Stimulated activated CD8-positive, alpha-beta memory T cell treated with anti-CD3 and anti-CD28 coated beads, Interleukin-7, amount 100 ng/mL, for 48 hours (primary cell): Measurements from ENCODE around the gene UNC13D.
"Not testable (repeated sequence)": the region's sequence is repeated elsewhere in the genome, so short reads cannot be mapped to it uniquely, and the experiment has no call there.

Experiments used
- DNase-seq, 2 donors: peaks; one replicate each; pipeline ENCODE4 v3.0.0-alpha.2; 2020; ENCODE audit warnings: low read depth in 1 of 2; ENCODE audit errors: extremely low read depth in 1 of 2

UNC13D gene

GRCh38 chr17:75875182-75875939, 31.2 kb upstream of the UNC13D start:
- no peak for DNase-seq

- no peak for DNase-seq
Measured at GRCh38 chr17:75874323-75875181, 30.3 kb upstream of the UNC13D start.

GRCh38 chr17:75873587-75874322, 29.6 kb upstream of the UNC13D start:
- DNase-seq = no peak

GRCh38 chr17:75872434-75873351, 28.5 kb upstream of the UNC13D start:
- no peak for DNase-seq

GRCh38 chr17:75870228-75870627, 26.0 kb upstream of the UNC13D start:
- not testable (repeated sequence) for DNase-seq

- no peak for DNase-seq
Measured at GRCh38 chr17:75869282-75870141, 25.3 kb upstream of the UNC13D start.

GRCh38 chr17:75868730-75869281, 24.6 kb upstream of the UNC13D start:
- DNase-seq = not testable (repeated sequence)

GRCh38 chr17:75865404-75866188, 21.4 kb upstream of the UNC13D start:
- DNase-seq = not testable (repeated sequence)

- DNase-seq = not testable (repeated sequence)
Measured at GRCh38 chr17:75864887-75865286, 20.7 kb upstream of the UNC13D start.

GRCh38 chr17:75864448-75864871, 20.3 kb upstream of the UNC13D start:
- DNase-seq = no peak

- DNase-seq = no peak
Measured at GRCh38 chr17:75861927-75862317, 17.7 kb upstream of the UNC13D start.

GRCh38 chr17:75859358-75859757, 15.2 kb upstream of the UNC13D start:
- not testable (repeated sequence) for DNase-seq

- DNase-seq = no peak
Measured at GRCh38 chr17:75856062-75856756, 12.0 kb upstream of the UNC13D start.

- DNase-seq = peak; percentile 92 to 99
Measured at GRCh38 chr17:75855310-75856061, 11.3 kb upstream of the UNC13D start, which contains the start of gene WBP2. WBP2 (minus strand) TSS chr17:75855335; CDS start chr17:75855297, 38 bp downstream.

GRCh38 chr17:75854881-75855309, 10.7 kb upstream of the UNC13D start:
- DNase-seq = no peak

GRCh38 chr17:75854101-75854748, 10.0 kb upstream of the UNC13D start:
- DNase-seq = no peak
